Measurements from ENCODE around the gene EFCAB13. TPM values are rescaled to one million over a fixed set of nuclear protein-coding genes. Genes with fewer than 3 reads are reported as not detected.
A peak's percentile ranks its signal among the peaks of the same experiment; 100 is the strongest.
"Not testable (repeated sequence)": the region's sequence is repeated elsewhere in the genome, so short reads cannot be mapped to it uniquely, and the experiment has no call there.

Gene EFCAB13
- total RNA-seq, 1 experiment from 2014 or later, result 1.6 TPM

DNA sequence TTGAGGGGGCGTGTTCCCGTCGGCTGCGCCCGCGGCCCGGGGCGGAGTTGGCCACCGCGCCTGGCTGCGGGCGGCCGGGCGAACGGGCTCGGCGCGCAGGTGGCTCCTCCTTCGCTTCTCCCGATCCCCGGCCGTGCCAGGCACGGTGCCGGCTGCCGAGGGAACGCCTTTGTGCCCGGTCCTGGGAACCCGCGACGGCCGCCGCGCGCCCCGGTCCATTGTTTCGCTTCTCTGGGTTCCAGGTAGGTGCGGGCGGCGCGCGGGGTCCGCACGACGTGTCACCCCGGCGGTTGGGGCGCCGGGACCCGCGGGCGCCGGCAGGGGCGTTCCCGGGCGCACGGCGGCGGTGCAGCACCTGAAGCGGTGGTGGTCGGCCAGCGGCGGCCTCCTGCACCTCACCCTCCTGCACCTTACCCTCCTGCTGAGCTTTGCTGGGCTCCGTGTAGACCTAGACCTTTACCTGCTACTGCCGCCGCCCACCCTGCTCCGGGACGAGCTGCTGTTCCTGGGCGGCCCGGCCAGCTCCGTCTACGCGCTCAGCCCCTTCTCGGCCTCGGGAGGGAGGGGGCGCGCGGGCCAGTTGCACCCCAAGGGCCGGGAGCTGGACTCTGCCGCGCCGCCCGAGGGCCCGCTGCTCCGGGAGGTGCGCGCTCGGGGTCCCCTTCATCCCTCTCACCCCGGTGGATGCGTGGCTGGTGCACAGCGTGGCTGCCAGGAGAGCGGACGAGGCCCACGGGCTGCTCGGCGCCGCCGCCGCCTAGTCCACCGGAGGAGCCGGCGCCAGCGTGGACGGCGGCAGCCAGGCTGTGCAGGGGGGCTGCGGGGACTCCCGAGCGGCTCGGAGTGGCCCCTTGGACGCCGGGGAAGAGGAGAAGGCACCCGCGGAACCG is 99.9 kb downstream of the EFCAB13 start:
- H3T11ph ChIP-seq (ENCODE audit: low read length), result no peak overlapping the region
- H3K4me1 ChIP-seq (ENCODE audit: insufficient read depth, low read length), result no peaks in the 10 kb centered on the region
- no peak overlapping the region for H3K4ac ChIP-seq (ENCODE audit: low read depth, low read length)
- TF ChIP-seq, protein P1, sequence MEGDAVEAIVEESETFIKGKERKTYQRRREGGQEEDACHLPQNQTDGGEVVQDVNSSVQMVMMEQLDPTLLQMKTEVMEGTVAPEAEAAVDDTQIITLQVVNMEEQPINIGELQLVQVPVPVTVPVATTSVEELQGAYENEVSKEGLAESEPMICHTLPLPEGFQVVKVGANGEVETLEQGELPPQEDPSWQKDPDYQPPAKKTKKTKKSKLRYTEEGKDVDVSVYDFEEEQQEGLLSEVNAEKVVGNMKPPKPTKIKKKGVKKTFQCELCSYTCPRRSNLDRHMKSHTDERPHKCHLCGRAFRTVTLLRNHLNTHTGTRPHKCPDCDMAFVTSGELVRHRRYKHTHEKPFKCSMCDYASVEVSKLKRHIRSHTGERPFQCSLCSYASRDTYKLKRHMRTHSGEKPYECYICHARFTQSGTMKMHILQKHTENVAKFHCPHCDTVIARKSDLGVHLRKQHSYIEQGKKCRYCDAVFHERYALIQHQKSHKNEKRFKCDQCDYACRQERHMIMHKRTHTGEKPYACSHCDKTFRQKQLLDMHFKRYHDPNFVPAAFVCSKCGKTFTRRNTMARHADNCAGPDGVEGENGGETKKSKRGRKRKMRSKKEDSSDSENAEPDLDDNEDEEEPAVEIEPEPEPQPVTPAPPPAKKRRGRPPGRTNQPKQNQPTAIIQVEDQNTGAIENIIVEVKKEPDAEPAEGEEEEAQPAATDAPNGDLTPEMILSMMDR (conservative IDR thresholded peaks at IDR 0.05), result no peak
- peak; percentile 68 for DNase-seq
- Mint-ChIP-seq H3K9me3 (peaks cover 5 to 14% of the 10 kb centered on the region in 2 experiments), H3K4me3 (peak overlapping the region; percentile 66 to 77), H3K36me3 (ENCODE audit: insufficient read depth in 1 of 3, low read depth in 3 of 3) (peaks cover 4 to 8% (median 4%) of the 10 kb centered on the region in 3 experiments), H3K4me1 (0 out of 4 replicates have a peak, but pooled peaks cover 0 to 2% of the 10 kb centered on the region in 2 experiments), H3K27ac (no peak overlapping the region), H3K27me3 (ENCODE audit: low read depth) (peaks cover 32% of the 10 kb centered on the region)
- no peak overlapping the region for H3K23ac ChIP-seq (ENCODE audit: insufficient read length, low read depth, low read length)
- no peak overlapping the region for H3K18ac ChIP-seq (ENCODE audit: insufficient read length, low read depth, low read length)
- WGBS (ENCODE audit: extremely low coverage, insufficient read length, low lambda C conversion rate), result no CpG with 5 or more reads among the region's 113 CpGs
- H2BK12ac ChIP-seq (ENCODE audit: insufficient read length, low read depth, low read length), result no peak overlapping the region
- peaks cover 3% of the 10 kb centered on the region for H3K23me2 ChIP-seq (ENCODE audit: insufficient read length, low read depth, low read length, poor library complexity, severe bottlenecking)
- H3K4me2 ChIP-seq (ENCODE audit: insufficient read depth, insufficient read length, low read length), result peak overlapping the region; percentile 49
- no peak overlapping the region for H2BK120ac ChIP-seq (ENCODE audit: low read depth, low read length, poor library complexity, severe bottlenecking)
- H4K8ac ChIP-seq (replicated peaks; ENCODE audit: insufficient read length, low read depth, low read length), result no peak overlapping the region
- no peaks in the 10 kb centered on the region for H3K79me1 ChIP-seq (ENCODE audit: insufficient read depth, low read depth, low read length, poor library complexity, severe bottlenecking)
- H3K56ac ChIP-seq (ENCODE audit: insufficient read length, low read depth, low read length), result no peak overlapping the region
- no peak overlapping the region for H2BK20ac ChIP-seq (ENCODE audit: low read depth, low read length, poor library complexity, severe bottlenecking)
- no peaks in the 10 kb centered on the region for H4K20me1 ChIP-seq (ENCODE audit: control insufficient read depth, insufficient read depth, insufficient read length)
- no peak overlapping the region for H4K91ac ChIP-seq (ENCODE audit: insufficient read length, low read depth, low read length)
- H3K79me2 ChIP-seq (ENCODE audit: insufficient read depth, low read length), result no peaks in the 10 kb centered on the region
- peak overlapping the region; percentile 58; the same call in 1 of the 2 replicates for H3K14ac ChIP-seq (ENCODE audit: insufficient read depth, low read length)
- H2AFZ ChIP-seq (ENCODE audit: low read length), result no peak overlapping the region
- H2AK5ac ChIP-seq (ENCODE audit: insufficient read length, low read length), result no peak overlapping the region
- no peak overlapping the region for H3K27ac ChIP-seq (ENCODE audit: insufficient read length, low read depth, low read length)
- H4K5ac ChIP-seq (ENCODE audit: insufficient read length, low read depth, low read length), result no peak overlapping the region
- no peaks in the 10 kb centered on the region; the same call in 1 of the 2 replicates for H3K27me3 ChIP-seq (ENCODE audit: insufficient read depth, low read length)
- H3K9ac ChIP-seq (ENCODE audit: extremely low read depth, insufficient read length, low read length), result peak overlapping the region; percentile 20
- no peak overlapping the region for H2BK5ac ChIP-seq (ENCODE audit: insufficient read length, low read length)
- no peak overlapping the region for H2BK15ac ChIP-seq (ENCODE audit: low read depth, low read length)
- no peaks in the 10 kb centered on the region for H3K9me3 ChIP-seq (ENCODE audit: control insufficient read depth, low read depth, low read length)

DNA sequence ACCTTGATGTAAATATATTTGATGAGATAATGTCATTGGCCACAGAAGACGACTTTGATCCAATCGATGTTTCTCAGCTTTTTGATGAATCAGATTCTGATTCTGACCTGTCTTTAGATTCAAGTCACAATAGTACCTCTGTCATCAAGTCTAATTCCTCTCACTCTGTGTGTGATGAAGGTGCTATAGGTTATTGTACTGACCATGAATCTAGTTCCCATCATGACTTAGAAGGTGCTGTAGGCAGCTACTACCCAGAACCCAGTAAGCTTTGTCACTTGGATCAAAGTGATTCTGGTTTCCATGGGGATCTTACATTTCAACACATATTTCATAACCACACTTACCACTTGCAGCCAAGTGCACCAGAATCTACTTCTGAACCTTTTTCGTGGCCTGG is 101.5 kb downstream of the EFCAB13 start:
- H3K23me2 ChIP-seq (ENCODE audit: insufficient read length, low read depth, low read length, poor library complexity, severe bottlenecking); H3K79me1 ChIP-seq (ENCODE audit: insufficient read depth, low read depth, low read length, poor library complexity, severe bottlenecking); H4K5ac ChIP-seq (ENCODE audit: insufficient read length, low read depth, low read length); H3K9me3 Mint-ChIP-seq; H3K18ac ChIP-seq (ENCODE audit: insufficient read length, low read depth, low read length); H2BK120ac ChIP-seq (ENCODE audit: low read depth, low read length, poor library complexity, severe bottlenecking); H3K36me3 Mint-ChIP-seq (ENCODE audit: insufficient read depth in 1 of 3, low read depth in 3 of 3); DNase-seq; H3T11ph ChIP-seq (ENCODE audit: low read length); H3K9ac ChIP-seq (ENCODE audit: extremely low read depth, insufficient read length, low read length); H3K56ac ChIP-seq (ENCODE audit: insufficient read length, low read depth, low read length); H2AK5ac ChIP-seq (ENCODE audit: insufficient read length, low read length); H3K4me3 Mint-ChIP-seq; H4K8ac ChIP-seq (replicated peaks; ENCODE audit: insufficient read length, low read depth, low read length); H4K91ac ChIP-seq (ENCODE audit: insufficient read length, low read depth, low read length); H3K79me2 ChIP-seq (ENCODE audit: insufficient read depth, low read length); H3K4me1 Mint-ChIP-seq; H2BK15ac ChIP-seq (ENCODE audit: low read depth, low read length); H2BK20ac ChIP-seq (ENCODE audit: low read depth, low read length, poor library complexity, severe bottlenecking); H3K27ac Mint-ChIP-seq; H2BK5ac ChIP-seq (ENCODE audit: insufficient read length, low read length); H3K4ac ChIP-seq (ENCODE audit: low read depth, low read length); H3K4me2 ChIP-seq (ENCODE audit: insufficient read depth, insufficient read length, low read length); H3K27me3 ChIP-seq (ENCODE audit: insufficient read depth, low read length); H3K4me1 ChIP-seq (ENCODE audit: insufficient read depth, low read length); H3K9me3 ChIP-seq (ENCODE audit: control insufficient read depth, low read depth, low read length); H2AFZ ChIP-seq (ENCODE audit: low read length); H4K20me1 ChIP-seq (ENCODE audit: control insufficient read depth, insufficient read depth, insufficient read length); H3K27ac ChIP-seq (ENCODE audit: insufficient read length, low read depth, low read length); H3K23ac ChIP-seq (ENCODE audit: insufficient read length, low read depth, low read length); H2BK12ac ChIP-seq (ENCODE audit: insufficient read length, low read depth, low read length); H3K14ac ChIP-seq (ENCODE audit: insufficient read depth, low read length): not testable (repeated sequence)
- WGBS (ENCODE audit: extremely low coverage, insufficient read length, low lambda C conversion rate), result no CpG with 5 or more reads among the region's 3 CpGs
- H3K27me3 Mint-ChIP-seq (ENCODE audit: low read depth), result peaks cover 32% of the 10 kb centered on the region

All from H9 (cell line).